Ectodermal cell (in vitro differentiated cells): ENCODE results near the gene SP100.

ENCODE experiments used
- H3K27ac ChIP-seq: 2 replicates; pipeline ENCODE4 v1.7.0; 2013; ENCODE audit warnings: mild to moderate bottlenecking, low read depth, low read length; ENCODE audit not compliant: insufficient read depth, poor library complexity, severe bottlenecking
- H3K27me3 ChIP-seq: 2 replicates; pipeline ENCODE4 v1.7.0; 2013; ENCODE audit warnings: mild to moderate bottlenecking, low read length; ENCODE audit not compliant: insufficient read depth, control insufficient read depth, poor library complexity, severe bottlenecking
- H3K36me3 ChIP-seq: one replicate; pipeline ENCODE4 v1.7.0; 2013; ENCODE audit warnings: low read length; ENCODE audit not compliant: control insufficient read depth, insufficient read depth
- H3K4me1 ChIP-seq: one replicate; pipeline ENCODE4 v1.7.0; 2013; ENCODE audit warnings: low read length; ENCODE audit not compliant: control insufficient read depth, insufficient read depth
- H3K4me3 ChIP-seq: 2 replicates; pipeline ENCODE4 v1.7.0; 2013; ENCODE audit warnings: low read depth, low read length, control low read depth; ENCODE audit not compliant: insufficient read depth
- H3K9me3 ChIP-seq: 2 replicates; pipeline ENCODE4 v1.7.0; 2013; ENCODE audit warnings: mild to moderate bottlenecking, low read length, moderate library complexity; ENCODE audit not compliant: control insufficient read depth
- WGBS, 2 experiments: methylation state at CpG; one replicate each; pipeline ENCODE4 v1.1.7; 2013; ENCODE audit warnings: missing lambda C conversion rate in 2 of 2; 5-methylcytosine and 5-hydroxymethylcytosine counted together

SP100 gene

GRCh38 chr2:230496891-230497290 lies 80.9 kb downstream of the SP100 start:
- H3K27me3 ChIP-seq = no peaks in the 10 kb centered on the region
- H3K27ac ChIP-seq = no peak overlapping the region
- H3K4me3 ChIP-seq = no peak overlapping the region
- H3K36me3 ChIP-seq = no peaks in the 10 kb centered on the region
- 89% methylated on average over 2 to 3 of the region's 3 CpGs for WGBS, 2 experiments
- no peaks in the 10 kb centered on the region for H3K9me3 ChIP-seq
- no peaks in the 10 kb centered on the region for H3K4me1 ChIP-seq

- WGBS, 2 experiments = 83 to 89% methylated on average over 4 of the region's 5 CpGs
- Histone ChIP-seq H3K27me3 (no peaks in the 10 kb centered on the region), H3K27ac (no peak overlapping the region), H3K4me3 (no peak overlapping the region), H3K9me3 (no peaks in the 10 kb centered on the region), H3K4me1 (no peaks in the 10 kb centered on the region), H3K36me3 (no peaks in the 10 kb centered on the region)
Observed at GRCh38 chr2:230498506-230499107, 82.6 kb downstream of the SP100 start.

GRCh38 chr2:230502593-230502992 lies 86.6 kb downstream of the SP100 start:
- WGBS, 2 experiments = 93 to 96% methylated on average over 6 to 7 of the region's 7 CpGs
- H3K4me1 ChIP-seq = no peaks in the 10 kb centered on the region
- no peaks in the 10 kb centered on the region for H3K27me3 ChIP-seq
- no peaks in the 10 kb centered on the region for H3K36me3 ChIP-seq
- H3K9me3 ChIP-seq = no peaks in the 10 kb centered on the region
- no peak overlapping the region for H3K4me3 ChIP-seq
- H3K27ac ChIP-seq = no peak overlapping the region

- H3K4me3 ChIP-seq = no peak overlapping the region
- H3K9me3 ChIP-seq = no peaks in the 10 kb centered on the region
- H3K27me3 ChIP-seq = no peaks in the 10 kb centered on the region
- no peaks in the 10 kb centered on the region for H3K36me3 ChIP-seq
- no peaks in the 10 kb centered on the region for H3K4me1 ChIP-seq
- no peak overlapping the region for H3K27ac ChIP-seq
Observed at GRCh38 chr2:230503798-230504197, 87.8 kb downstream of the SP100 start.

- no peaks in the 10 kb centered on the region for H3K36me3 ChIP-seq
- WGBS, 2 experiments = 92 to 95% methylated on average over 2 of the region's 2 CpGs
- no peaks in the 10 kb centered on the region for H3K27me3 ChIP-seq
- H3K4me1 ChIP-seq = no peaks in the 10 kb centered on the region
- H3K4me3 ChIP-seq = no peak overlapping the region
- H3K9me3 ChIP-seq = no peaks in the 10 kb centered on the region
- no peak overlapping the region for H3K27ac ChIP-seq
Observed at GRCh38 chr2:230505162-230505561, 89.2 kb downstream of the SP100 start.

- no peaks in the 10 kb centered on the region for H3K4me1 ChIP-seq
- WGBS, 2 experiments = 87% methylated on average over 3 to 4 of the region's 4 CpGs
- H3K4me3 ChIP-seq = no peak overlapping the region
- no peaks in the 10 kb centered on the region for H3K27me3 ChIP-seq
- no peaks in the 10 kb centered on the region for H3K9me3 ChIP-seq
- H3K27ac ChIP-seq = no peak overlapping the region
- no peaks in the 10 kb centered on the region for H3K36me3 ChIP-seq
Observed at GRCh38 chr2:230512955-230513748, 97.2 kb downstream of the SP100 start.

- H3K4me3 ChIP-seq = no peak overlapping the region
- H3K9me3 ChIP-seq = no peaks in the 10 kb centered on the region
- WGBS, 2 experiments = 81 to 85% methylated on average over 9 of the region's 9 CpGs
- H3K36me3 ChIP-seq = no peaks in the 10 kb centered on the region
- no peaks in the 10 kb centered on the region for H3K27me3 ChIP-seq
- H3K27ac ChIP-seq = no peak overlapping the region
- no peaks in the 10 kb centered on the region for H3K4me1 ChIP-seq
Observed at GRCh38 chr2:230520061-230520874, 104.3 kb downstream of the SP100 start.

GRCh38 chr2:230520875-230521155 lies 104.8 kb downstream of the SP100 start:
- H3K9me3 ChIP-seq = no peaks in the 10 kb centered on the region
- H3K36me3 ChIP-seq = no peaks in the 10 kb centered on the region
- no peak overlapping the region for H3K27ac ChIP-seq
- H3K4me1 ChIP-seq = no peaks in the 10 kb centered on the region
- H3K4me3 ChIP-seq = no peak overlapping the region
- H3K27me3 ChIP-seq = no peaks in the 10 kb centered on the region

GRCh38 chr2:230521386-230521785 lies 105.4 kb downstream of the SP100 start:
- WGBS, 2 experiments = 88 to 90% methylated on average over 2 of the region's 2 CpGs
- no peak overlapping the region for H3K27ac ChIP-seq
- H3K9me3 ChIP-seq = no peaks in the 10 kb centered on the region
- H3K4me1 ChIP-seq = no peaks in the 10 kb centered on the region
- H3K4me3 ChIP-seq = no peak overlapping the region
- H3K27me3 ChIP-seq = no peaks in the 10 kb centered on the region
- no peaks in the 10 kb centered on the region for H3K36me3 ChIP-seq

- Histone ChIP-seq H3K36me3 (no peaks in the 10 kb centered on the region), H3K27me3 (no peaks in the 10 kb centered on the region), H3K27ac (no peak overlapping the region), H3K4me1 (no peaks in the 10 kb centered on the region), H3K9me3 (no peaks in the 10 kb centered on the region), H3K4me3 (no peak overlapping the region)
- WGBS, 2 experiments = 92 to 94% methylated on average over 3 of the region's 3 CpGs
Observed at GRCh38 chr2:230525682-230526081, 109.7 kb downstream of the SP100 start.
